ENCODE data around the gene TRIM47. TPM values are rescaled to one million over a fixed set of nuclear protein-coding genes. Genes with fewer than 3 reads are reported as not detected.

The TRIM47 gene
- total and polyA plus RNA-seq, 2 of the 13 experiments (the other 11 are each of a cell fraction or from before 2014, with no cell fraction given): 33.5 to 82.0 TPM

DNA sequence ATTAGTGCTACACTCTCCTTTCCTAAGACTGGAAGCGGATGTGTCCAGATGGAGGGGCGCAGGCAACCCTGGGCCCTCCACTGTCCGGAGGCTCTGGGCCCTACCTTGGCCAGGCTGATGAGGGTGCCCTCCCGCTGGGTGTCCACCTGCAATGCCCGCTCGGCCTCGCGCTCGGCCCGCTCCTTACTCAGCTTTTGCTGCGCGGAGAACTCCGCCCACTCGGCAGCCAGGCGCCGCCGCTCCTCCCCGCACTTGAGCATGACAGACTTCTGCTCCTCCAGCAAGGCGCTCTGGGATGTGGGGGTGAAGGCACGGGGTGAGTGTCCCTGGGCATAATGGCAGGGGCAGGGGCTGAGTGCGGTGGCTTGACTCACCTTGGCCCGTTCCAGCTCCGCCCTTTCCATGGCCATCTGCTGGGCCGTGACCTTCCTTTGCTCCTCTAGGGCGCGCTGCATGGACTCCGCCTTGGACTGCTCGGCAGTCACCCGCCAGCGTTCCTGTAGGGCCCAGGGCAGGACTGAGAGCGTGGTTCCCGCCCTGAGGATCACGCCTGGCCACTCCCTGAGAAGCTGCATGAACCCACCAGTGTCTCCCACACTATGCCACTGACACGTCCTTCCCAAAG is 36.4 kb upstream of the TRIM47 start (continued):
- TF ChIP-seq, protein P1, sequence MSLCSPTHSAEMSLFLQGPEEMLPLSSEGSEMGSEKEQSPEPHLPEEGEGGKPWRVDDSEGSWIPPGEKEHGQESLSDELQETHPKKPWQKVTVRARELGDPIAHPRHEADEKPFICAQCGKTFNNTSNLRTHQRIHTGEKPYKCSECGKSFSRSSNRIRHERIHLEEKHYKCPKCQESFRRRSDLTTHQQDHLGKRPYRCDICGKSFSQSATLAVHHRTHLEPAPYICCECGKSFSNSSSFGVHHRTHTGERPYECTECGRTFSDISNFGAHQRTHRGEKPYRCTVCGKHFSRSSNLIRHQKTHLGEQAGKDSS (CRISPR knock-in tag; IDR thresholded peaks at IDR 0.05; ENCODE audit: borderline replicate concordance, low read depth): no peak
- no peak for TF ChIP-seq KLF6 (CRISPR knock-in tag; IDR thresholded peaks at IDR 0.05)
- no peak for TF ChIP-seq ZBTB3 (CRISPR knock-in tag; IDR thresholded peaks at IDR 0.05; ENCODE audit: borderline replicate concordance, low read depth)
- TF ChIP-seq, protein P2, sequence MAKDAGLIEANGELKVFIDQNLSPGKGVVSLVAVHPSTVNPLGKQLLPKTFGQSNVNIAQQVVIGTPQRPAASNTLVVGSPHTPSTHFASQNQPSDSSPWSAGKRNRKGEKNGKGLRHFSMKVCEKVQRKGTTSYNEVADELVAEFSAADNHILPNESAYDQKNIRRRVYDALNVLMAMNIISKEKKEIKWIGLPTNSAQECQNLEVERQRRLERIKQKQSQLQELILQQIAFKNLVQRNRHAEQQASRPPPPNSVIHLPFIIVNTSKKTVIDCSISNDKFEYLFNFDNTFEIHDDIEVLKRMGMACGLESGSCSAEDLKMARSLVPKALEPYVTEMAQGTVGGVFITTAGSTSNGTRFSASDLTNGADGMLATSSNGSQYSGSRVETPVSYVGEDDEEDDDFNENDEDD (CRISPR knock-in tag; IDR thresholded peaks at IDR 0.05; ENCODE audit: borderline replicate concordance): peak; percentile 18; the same call in 1 of the 2 replicates
- no peak for TF ChIP-seq ZNF501 (CRISPR knock-in tag; IDR thresholded peaks at IDR 0.05)
- TF ChIP-seq, protein P3, sequence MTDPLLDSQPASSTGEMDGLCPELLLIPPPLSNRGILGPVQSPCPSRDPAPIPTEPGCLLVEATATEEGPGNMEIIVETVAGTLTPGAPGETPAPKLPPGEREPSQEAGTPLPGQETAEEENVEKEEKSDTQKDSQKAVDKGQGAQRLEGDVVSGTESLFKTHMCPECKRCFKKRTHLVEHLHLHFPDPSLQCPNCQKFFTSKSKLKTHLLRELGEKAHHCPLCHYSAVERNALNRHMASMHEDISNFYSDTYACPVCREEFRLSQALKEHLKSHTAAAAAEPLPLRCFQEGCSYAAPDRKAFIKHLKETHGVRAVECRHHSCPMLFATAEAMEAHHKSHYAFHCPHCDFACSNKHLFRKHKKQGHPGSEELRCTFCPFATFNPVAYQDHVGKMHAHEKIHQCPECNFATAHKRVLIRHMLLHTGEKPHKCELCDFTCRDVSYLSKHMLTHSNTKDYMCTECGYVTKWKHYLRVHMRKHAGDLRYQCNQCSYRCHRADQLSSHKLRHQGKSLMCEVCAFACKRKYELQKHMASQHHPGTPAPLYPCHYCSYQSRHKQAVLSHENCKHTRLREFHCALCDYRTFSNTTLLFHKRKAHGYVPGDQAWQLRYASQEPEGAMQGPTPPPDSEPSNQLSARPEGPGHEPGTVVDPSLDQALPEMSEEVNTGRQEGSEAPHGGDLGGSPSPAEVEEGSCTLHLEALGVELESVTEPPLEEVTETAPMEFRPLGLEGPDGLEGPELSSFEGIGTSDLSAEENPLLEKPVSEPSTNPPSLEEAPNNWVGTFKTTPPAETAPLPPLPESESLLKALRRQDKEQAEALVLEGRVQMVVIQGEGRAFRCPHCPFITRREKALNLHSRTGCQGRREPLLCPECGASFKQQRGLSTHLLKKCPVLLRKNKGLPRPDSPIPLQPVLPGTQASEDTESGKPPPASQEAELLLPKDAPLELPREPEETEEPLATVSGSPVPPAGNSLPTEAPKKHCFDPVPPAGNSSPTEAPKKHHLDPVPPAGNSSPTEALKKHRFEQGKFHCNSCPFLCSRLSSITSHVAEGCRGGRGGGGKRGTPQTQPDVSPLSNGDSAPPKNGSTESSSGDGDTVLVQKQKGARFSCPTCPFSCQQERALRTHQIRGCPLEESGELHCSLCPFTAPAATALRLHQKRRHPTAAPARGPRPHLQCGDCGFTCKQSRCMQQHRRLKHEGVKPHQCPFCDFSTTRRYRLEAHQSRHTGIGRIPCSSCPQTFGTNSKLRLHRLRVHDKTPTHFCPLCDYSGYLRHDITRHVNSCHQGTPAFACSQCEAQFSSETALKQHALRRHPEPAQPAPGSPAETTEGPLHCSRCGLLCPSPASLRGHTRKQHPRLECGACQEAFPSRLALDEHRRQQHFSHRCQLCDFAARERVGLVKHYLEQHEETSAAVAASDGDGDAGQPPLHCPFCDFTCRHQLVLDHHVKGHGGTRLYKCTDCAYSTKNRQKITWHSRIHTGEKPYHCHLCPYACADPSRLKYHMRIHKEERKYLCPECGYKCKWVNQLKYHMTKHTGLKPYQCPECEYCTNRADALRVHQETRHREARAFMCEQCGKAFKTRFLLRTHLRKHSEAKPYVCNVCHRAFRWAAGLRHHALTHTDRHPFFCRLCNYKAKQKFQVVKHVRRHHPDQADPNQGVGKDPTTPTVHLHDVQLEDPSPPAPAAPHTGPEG (CRISPR knock-in tag; IDR thresholded peaks at IDR 0.05): no peak
- no peak for TF ChIP-seq ZNF883 (CRISPR knock-in tag; IDR thresholded peaks at IDR 0.05; ENCODE audit: not compliant biosample characterization)
- TF ChIP-seq ZNF12 (CRISPR knock-in tag; IDR thresholded peaks at IDR 0.05): no peak
- TF ChIP-seq, protein P4, sequence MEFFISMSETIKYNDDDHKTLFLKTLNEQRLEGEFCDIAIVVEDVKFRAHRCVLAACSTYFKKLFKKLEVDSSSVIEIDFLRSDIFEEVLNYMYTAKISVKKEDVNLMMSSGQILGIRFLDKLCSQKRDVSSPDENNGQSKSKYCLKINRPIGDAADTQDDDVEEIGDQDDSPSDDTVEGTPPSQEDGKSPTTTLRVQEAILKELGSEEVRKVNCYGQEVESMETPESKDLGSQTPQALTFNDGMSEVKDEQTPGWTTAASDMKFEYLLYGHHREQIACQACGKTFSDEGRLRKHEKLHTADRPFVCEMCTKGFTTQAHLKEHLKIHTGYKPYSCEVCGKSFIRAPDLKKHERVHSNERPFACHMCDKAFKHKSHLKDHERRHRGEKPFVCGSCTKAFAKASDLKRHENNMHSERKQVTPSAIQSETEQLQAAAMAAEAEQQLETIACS (CRISPR knock-in tag; IDR thresholded peaks at IDR 0.05): no peak
- TF ChIP-seq, protein P5, sequence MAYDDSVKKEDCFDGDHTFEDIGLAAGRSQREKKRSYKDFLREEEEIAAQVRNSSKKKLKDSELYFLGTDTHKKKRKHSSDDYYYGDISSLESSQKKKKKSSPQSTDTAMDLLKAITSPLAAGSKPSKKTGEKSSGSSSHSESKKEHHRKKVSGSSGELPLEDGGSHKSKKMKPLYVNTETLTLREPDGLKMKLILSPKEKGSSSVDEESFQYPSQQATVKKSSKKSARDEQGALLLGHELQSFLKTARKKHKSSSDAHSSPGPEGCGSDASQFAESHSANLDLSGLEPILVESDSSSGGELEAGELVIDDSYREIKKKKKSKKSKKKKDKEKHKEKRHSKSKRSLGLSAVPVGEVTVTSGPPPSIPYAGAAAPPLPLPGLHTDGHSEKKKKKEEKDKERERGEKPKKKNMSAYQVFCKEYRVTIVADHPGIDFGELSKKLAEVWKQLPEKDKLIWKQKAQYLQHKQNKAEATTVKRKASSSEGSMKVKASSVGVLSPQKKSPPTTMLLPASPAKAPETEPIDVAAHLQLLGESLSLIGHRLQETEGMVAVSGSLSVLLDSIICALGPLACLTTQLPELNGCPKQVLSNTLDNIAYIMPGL (CRISPR knock-in tag; IDR thresholded peaks at IDR 0.05; ENCODE audit: borderline replicate concordance in 1 of 2, low read depth in 1 of 2): no peak
- no peak for TF ChIP-seq KDM3A (CRISPR knock-in tag; IDR thresholded peaks at IDR 0.05; ENCODE audit: low read depth)
- TF ChIP-seq, protein P6, sequence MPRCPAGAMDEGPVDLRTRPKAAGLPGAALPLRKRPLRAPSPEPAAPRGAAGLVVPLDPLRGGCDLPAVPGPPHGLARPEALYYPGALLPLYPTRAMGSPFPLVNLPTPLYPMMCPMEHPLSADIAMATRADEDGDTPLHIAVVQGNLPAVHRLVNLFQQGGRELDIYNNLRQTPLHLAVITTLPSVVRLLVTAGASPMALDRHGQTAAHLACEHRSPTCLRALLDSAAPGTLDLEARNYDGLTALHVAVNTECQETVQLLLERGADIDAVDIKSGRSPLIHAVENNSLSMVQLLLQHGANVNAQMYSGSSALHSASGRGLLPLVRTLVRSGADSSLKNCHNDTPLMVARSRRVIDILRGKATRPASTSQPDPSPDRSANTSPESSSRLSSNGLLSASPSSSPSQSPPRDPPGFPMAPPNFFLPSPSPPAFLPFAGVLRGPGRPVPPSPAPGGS (CRISPR knock-in tag; IDR thresholded peaks at IDR 0.05): no peak
- no peak; the same call in 1 of the 2 replicates for TF ChIP-seq ZNF788 (CRISPR knock-in tag; IDR thresholded peaks at IDR 0.05; ENCODE audit: borderline replicate concordance)
- no peak for TF ChIP-seq ATF7 (IDR thresholded peaks at IDR 0.05)
- no peak for TF ChIP-seq ATF7 (CRISPR knock-in tag; IDR thresholded peaks at IDR 0.05)
- no peak for TF ChIP-seq SRF (IDR thresholded peaks at IDR 0.05; ENCODE audit: low read depth, low read length)

All from HepG2 (cell line).